Panc1 (cell line): ENCODE measurements around the gene ANKRD55. TPM values are rescaled to one million over a fixed set of nuclear protein-coding genes. Genes with fewer than 3 reads are reported as not detected.

ENCODE experiments used
- ATAC-seq: fragments of 200-7000 bp; cut with Tn5 transposase; 2 replicates; pipeline ENCODE4 v1.9.1; 2020; ENCODE audit warnings: mild to moderate bottlenecking, moderate library complexity
- BruUV-seq: library from RNA; stranded (reverse); fragments of 400-500 nt; replicated peaks from 2 replicates; lab custom pipeline; 2021; lab: Mats Ljungman, UMichigan
- CTCF ChIA-PET: fragments of 300-600 bp; sonication (Branson Sonifier 250); formaldehyde crosslinking; loops from one replicate; lab custom pipeline; 2022; ENCODE audit warnings: antibody characterized with exemption; lab: Charles Lee
- POLR2A ChIA-PET: fragments of 300-600 bp; sonication (Branson Sonifier 250); formaldehyde crosslinking; loops from one replicate; lab custom pipeline; 2022; ENCODE audit warnings: antibody characterized with exemption; lab: Charles Lee
- DNase-seq: peaks from one replicate; pipeline ENCODE4 v3.0.0-alpha.2; 2010; ENCODE audit warnings: low read depth, low spot score
- H3K27ac ChIP-seq: 2 replicates; pipeline ENCODE4 v1.5.1; 2011; ENCODE audit warnings: mild to moderate bottlenecking, low read length, inconsistent platforms
- H3K27me3 ChIP-seq: fragments of 200-500 bp; sonication (Bioruptor generic); 2 replicates; pipeline ENCODE4 v1.6.0; 2014; ENCODE audit warnings: low read length, inconsistent platforms; ENCODE audit not compliant: control insufficient read depth, insufficient read depth
- H3K36me3 ChIP-seq: fragments of 200-500 bp; sonication (Bioruptor generic); 2 replicates; pipeline ENCODE4 v1.5.1; 2014; ENCODE audit warnings: inconsistent platforms, mild to moderate bottlenecking, low read length, moderate library complexity; ENCODE audit not compliant: control insufficient read depth, insufficient read depth
- H3K4me1 ChIP-seq: 2 replicates; pipeline ENCODE4 v1.5.1; 2011; ENCODE audit warnings: inconsistent platforms, mild to moderate bottlenecking, low read length, moderate library complexity; ENCODE audit not compliant: control insufficient read depth, insufficient read depth
- H3K4me3 ChIP-seq, 2 experiments: 2 replicates each; pipeline ENCODE4 v1.5.1; 2011 to 2012; ENCODE audit warnings: low read depth in 2 of 2, low read length in 2 of 2, mild to moderate bottlenecking in 2 of 2, inconsistent platforms in 1 of 2, moderate library complexity in 1 of 2
- H3K9me3 ChIP-seq: fragments of 200-500 bp; sonication (Bioruptor generic); 2 replicates; pipeline ENCODE4 v1.5.1; 2014; ENCODE audit warnings: low read depth, mild to moderate bottlenecking, inconsistent platforms, low read length, moderate library complexity; ENCODE audit not compliant: control insufficient read depth, insufficient read depth
- CTCF ChIP-seq: fragments of 450-650 bp; IDR thresholded peaks from 2 replicates; pipeline ENCODE4 v1.5.1; 2017; ENCODE audit warnings: mild to moderate bottlenecking
- POLR2AphosphoS5 ChIP-seq: IDR thresholded peaks from 2 replicates; pipeline ENCODE4 v1.6.1; 2012; ENCODE audit warnings: mild to moderate bottlenecking, low read depth, low read length, moderate library complexity
- SIN3A ChIP-seq: IDR thresholded peaks from 2 replicates; pipeline ENCODE4 v1.6.1; 2012; ENCODE audit warnings: low read depth, mild to moderate bottlenecking, low read length, moderate library complexity, borderline replicate concordance; ENCODE audit not compliant: insufficient read depth
- TCF7L2 ChIP-seq: IDR thresholded peaks from 2 replicates; pipeline ENCODE4 v1.6.1; 2011; ENCODE audit warnings: mild to moderate bottlenecking, low read depth, low read length, inconsistent platforms
- in situ Hi-C: cut with HindIII; loops from 2 replicates; pipeline ENCODE4 v1.10.0; 2016; ENCODE audit warnings: low sequenced_read_pairs, low pct_unique_long_range_greater_than_20kb
- intact Hi-C: fragments of 100-400 bp; cut with micrococcal nuclease; formaldehyde crosslinking; loops from one replicate; pipeline ENCODE4 v1.10.0; 2022; ENCODE audit not compliant: unreplicated experiment
- total RNA-seq: library from RNA; stranded (reverse); gene quantifications from one replicate; pipeline ENCODE4 v1.2.1, GENCODE V29; 2021; ENCODE audit not compliant: unreplicated experiment
- TF ChIP-seq, protein P1 (sequence below), 2 experiments: IDR thresholded peaks; 2 replicates each; pipeline ENCODE4 v1.6.1; 2011 to 2012; ENCODE audit warnings: low read depth in 2 of 2, control low read depth in 1 of 2, low read length in 1 of 2, mild to moderate bottlenecking in 1 of 2, moderate library complexity in 1 of 2; ENCODE audit not compliant: insufficient read depth in 1 of 2

ANKRD55 gene
- total RNA-seq, 1 experiment from 2014 or later = not detected

DNA sequence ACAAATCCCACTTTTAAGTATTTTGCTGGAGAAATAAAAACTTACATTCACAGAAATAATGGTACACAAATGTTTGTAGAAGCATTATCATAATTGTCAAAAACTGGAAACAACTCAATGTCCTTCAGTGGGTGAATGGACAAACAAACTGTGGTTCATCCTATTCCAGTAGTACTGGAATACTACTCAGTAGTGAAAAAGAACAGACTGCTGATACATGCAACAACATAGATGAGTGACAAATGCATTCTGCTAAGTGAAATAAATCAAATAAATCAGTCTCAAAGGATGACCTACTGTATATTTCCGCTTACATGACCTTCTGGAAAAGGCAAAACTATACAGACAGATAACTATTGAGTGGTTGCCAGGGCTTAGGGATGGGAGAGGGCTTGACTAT lies 114.1 kb downstream of the ANKRD55 start:
- BruUV-seq = no TSS peak
- intact Hi-C loops (no loop called here), in situ Hi-C loops (no loop called here)
- ChIA-PET POLR2A (no interaction called here), CTCF (no interaction called here)
- Histone ChIP-seq H3K27me3 (no peaks in the 10 kb centered on the region), H3K36me3 (no peaks in the 10 kb centered on the region), H3K27ac (no peak overlapping the region), H3K4me1 (peaks cover 15% of the 10 kb centered on the region), H3K9me3 (no peaks in the 10 kb centered on the region; the same call in 1 of the 2 replicates), H3K4me3 (no peak overlapping the region)
- no peak for TF ChIP-seq SIN3A
- TF ChIP-seq TCF7L2 = no peak
- TF ChIP-seq CTCF = no peak
- TF ChIP-seq, protein P1, sequence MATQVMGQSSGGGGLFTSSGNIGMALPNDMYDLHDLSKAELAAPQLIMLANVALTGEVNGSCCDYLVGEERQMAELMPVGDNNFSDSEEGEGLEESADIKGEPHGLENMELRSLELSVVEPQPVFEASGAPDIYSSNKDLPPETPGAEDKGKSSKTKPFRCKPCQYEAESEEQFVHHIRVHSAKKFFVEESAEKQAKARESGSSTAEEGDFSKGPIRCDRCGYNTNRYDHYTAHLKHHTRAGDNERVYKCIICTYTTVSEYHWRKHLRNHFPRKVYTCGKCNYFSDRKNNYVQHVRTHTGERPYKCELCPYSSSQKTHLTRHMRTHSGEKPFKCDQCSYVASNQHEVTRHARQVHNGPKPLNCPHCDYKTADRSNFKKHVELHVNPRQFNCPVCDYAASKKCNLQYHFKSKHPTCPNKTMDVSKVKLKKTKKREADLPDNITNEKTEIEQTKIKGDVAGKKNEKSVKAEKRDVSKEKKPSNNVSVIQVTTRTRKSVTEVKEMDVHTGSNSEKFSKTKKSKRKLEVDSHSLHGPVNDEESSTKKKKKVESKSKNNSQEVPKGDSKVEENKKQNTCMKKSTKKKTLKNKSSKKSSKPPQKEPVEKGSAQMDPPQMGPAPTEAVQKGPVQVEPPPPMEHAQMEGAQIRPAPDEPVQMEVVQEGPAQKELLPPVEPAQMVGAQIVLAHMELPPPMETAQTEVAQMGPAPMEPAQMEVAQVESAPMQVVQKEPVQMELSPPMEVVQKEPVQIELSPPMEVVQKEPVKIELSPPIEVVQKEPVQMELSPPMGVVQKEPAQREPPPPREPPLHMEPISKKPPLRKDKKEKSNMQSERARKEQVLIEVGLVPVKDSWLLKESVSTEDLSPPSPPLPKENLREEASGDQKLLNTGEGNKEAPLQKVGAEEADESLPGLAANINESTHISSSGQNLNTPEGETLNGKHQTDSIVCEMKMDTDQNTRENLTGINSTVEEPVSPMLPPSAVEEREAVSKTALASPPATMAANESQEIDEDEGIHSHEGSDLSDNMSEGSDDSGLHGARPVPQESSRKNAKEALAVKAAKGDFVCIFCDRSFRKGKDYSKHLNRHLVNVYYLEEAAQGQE (IDR thresholded peaks at IDR 0.05; ENCODE audit: insufficient read depth in 1 of 2, low read depth in 2 of 2, low read length in 1 of 2) = no peak
- TF ChIP-seq POLR2AphosphoS5 = no peak
- no peak for DNase-seq
- ATAC-seq = no peak

DNA sequence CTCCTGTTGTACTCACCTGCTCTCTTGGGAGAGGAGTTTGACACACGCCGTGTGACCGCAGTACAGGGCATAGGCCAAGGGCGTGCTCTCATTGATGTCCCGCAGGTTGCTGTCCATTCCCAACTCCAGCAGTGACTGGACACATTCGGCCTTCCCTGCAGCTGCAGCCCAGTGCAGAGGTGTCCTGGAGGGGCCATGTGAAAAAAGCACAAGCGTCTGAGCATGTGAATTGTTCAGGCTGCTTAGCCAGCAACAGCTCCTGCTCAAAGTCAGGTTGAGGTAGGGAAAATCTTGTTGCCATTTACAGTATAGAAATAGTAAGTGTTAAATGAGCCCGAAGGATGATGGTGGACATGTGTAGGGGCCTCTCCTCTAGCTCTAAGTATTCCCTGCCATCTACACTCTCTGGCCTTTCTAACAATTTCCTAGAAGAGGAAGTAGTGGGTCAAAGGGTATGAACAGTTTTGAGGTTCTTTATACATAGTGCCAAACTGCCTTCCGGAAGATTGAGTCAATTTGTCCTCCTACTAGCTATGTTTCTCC lies 116.5 kb downstream of the ANKRD55 start:
- ATAC-seq (peak; percentile 76), DNase-seq (no peak)
- in situ Hi-C loops = no loop called here
- Histone ChIP-seq H3K36me3 (no peaks in the 10 kb centered on the region), H3K27me3 (no peaks in the 10 kb centered on the region), H3K4me3 (no peak overlapping the region), H3K4me1 (no peaks in the 10 kb centered on the region; the same call in 1 of the 2 replicates), H3K27ac (no peak overlapping the region), H3K9me3 (no peaks in the 10 kb centered on the region; the same call in 1 of the 2 replicates)
- ChIA-PET CTCF (no interaction called here), POLR2A (no interaction called here)
- intact Hi-C loops = no loop called here
- TF ChIP-seq SIN3A = no peak
- no peak for TF ChIP-seq CTCF
- TF ChIP-seq, protein P1 (IDR thresholded peaks at IDR 0.05; ENCODE audit: insufficient read depth in 1 of 2, low read depth in 2 of 2, low read length in 1 of 2) = no peak
- no peak for TF ChIP-seq TCF7L2
- TF ChIP-seq POLR2AphosphoS5 = no peak
- BruUV-seq = no TSS peak
